Lung (tissue), 12 donors: Measurements from ENCODE around the gene R3HCC1L. TPM values are rescaled to one million over a fixed set of nuclear protein-coding genes. Genes with fewer than 3 reads are reported as not detected.
"Not testable (repeated sequence)": the region's sequence is repeated elsewhere in the genome, so short reads cannot be mapped to it uniquely, and the experiment has no call there.

ENCODE experiments used
- ATAC-seq: fragments of 200-7000 bp; cut with Tn5 transposase; one replicate; pipeline ENCODE4 v1.9.1; 2020; ENCODE audit warnings: moderate number of reproducible peaks; ENCODE audit not compliant: insufficient read depth, low FRiP score
- DNase-seq, 3 donors: peaks; one replicate each; pipeline ENCODE4 v3.0.0-alpha.2; 2013 to 2017
- H3K27ac ChIP-seq, 2 donors: one replicate each; pipeline ENCODE4 v1.5.1; 2013; ENCODE audit warnings: mild to moderate bottlenecking in 2 of 2, moderate library complexity in 2 of 2, control low read depth in 1 of 2, inconsistent platforms in 1 of 2, low read depth in 1 of 2, low read length in 1 of 2
- H3K27me3 ChIP-seq, 3 donors: one replicate each; pipeline ENCODE4 v1.5.1; 2013; ENCODE audit warnings: low read length in 2 of 3; ENCODE audit not compliant: control insufficient read depth in 3 of 3, insufficient read depth in 3 of 3
- H3K36me3 ChIP-seq, 4 donors: one replicate each; pipeline ENCODE4 v1.5.1; 2013; ENCODE audit warnings: low read length in 4 of 4, mild to moderate bottlenecking in 1 of 4, moderate library complexity in 1 of 4; ENCODE audit not compliant: control insufficient read depth in 4 of 4, insufficient read depth in 4 of 4
- H3K4me1 ChIP-seq, 5 donors: one replicate each; pipeline ENCODE4 v1.5.1; 2013; ENCODE audit warnings: low read length in 5 of 5, mild to moderate bottlenecking in 2 of 5, moderate library complexity in 1 of 5; ENCODE audit not compliant: control insufficient read depth in 5 of 5, insufficient read depth in 5 of 5
- H3K4me3 ChIP-seq: one replicate; pipeline ENCODE4 v1.5.1; 2013; ENCODE audit warnings: mild to moderate bottlenecking, control low read depth, moderate library complexity
- H3K9ac ChIP-seq, 2 donors: one replicate each; pipeline ENCODE4 v1.5.1; 2013; ENCODE audit warnings: low read length in 2 of 2, control low read depth in 1 of 2; ENCODE audit not compliant: insufficient read depth in 1 of 2
- H3K9me3 ChIP-seq, 4 donors: one replicate each; pipeline ENCODE4 v1.5.1; 2013; ENCODE audit warnings: low read length in 3 of 4, mild to moderate bottlenecking in 1 of 4, moderate library complexity in 1 of 4; ENCODE audit not compliant: control insufficient read depth in 4 of 4, insufficient read depth in 3 of 4
- CTCF ChIP-seq: IDR thresholded peaks from 2 replicates; pipeline ENCODE4 v1.5.1; 2012; ENCODE audit warnings: mild to moderate bottlenecking; ENCODE audit errors: control extremely low read depth, extremely low read depth
- WGBS, 2 donors: extraction: QIAGEN DNeasy Blood & Tissue Kit; methylation state at CpG; one replicate each; pipeline ENCODE4 v1.1.7; 2013; 5-methylcytosine and 5-hydroxymethylcytosine counted together
- polyA plus RNA-seq, 2 donors: library from polyadenylated mRNA; stranded (reverse); fragments of 200-250 nt; gene quantifications; one replicate each; pipeline ENCODE4 v1.2.1, GENCODE V29; 2013
- total RNA-seq, 2 donors: library from RNA; depleted of rRNA in 1 of 2; stranded (reverse); fragments of >200 nt in 1 of 2; gene quantifications; one replicate each; pipeline ENCODE4 v1.2.1, GENCODE V29; 2014 to 2021
- donor health status: control.
- donor health status: control.
- donor health status: Bipolar disorder and iron deficiency.
- donor health status: healthy.
- donor health status: DM: yes; HTN: yes; CAD: no.

The R3HCC1L gene
- total and polyA plus RNA-seq, 4 donors = 5.0 to 39.4 (median 11.3) TPM

- Histone ChIP-seq H3K9me3 (no peaks in the 10 kb centered on the region), H3K27me3 (no peaks in the 10 kb centered on the region), H3K4me1 (peaks cover 0 to 12% (median 1%) of the 10 kb centered on the region in 5 donors), H3K27ac (no peak overlapping the region), H3K4me3 (no peak overlapping the region), H3K36me3 (peaks cover 0 to 6% (median 4%) of the 10 kb centered on the region in 4 donors), H3K9ac (no peak overlapping the region)
- 93% methylated on average over 6 of the region's 6 CpGs for WGBS, 2 donors
- ATAC-seq (no peak), DNase-seq (no peak)
- no peak for TF ChIP-seq CTCF
Observed at GRCh38 chr10:98173260-98173659, 38.8 kb downstream of the R3HCC1L start.

- not testable (repeated sequence) for DNase-seq, ATAC-seq, H3K27ac ChIP-seq, H3K27me3 ChIP-seq, H3K4me3 ChIP-seq, H3K9ac ChIP-seq, H3K9me3 ChIP-seq, H3K4me1 ChIP-seq, H3K36me3 ChIP-seq
- 98% methylated on average over 14 of the region's 14 CpGs for WGBS, 2 donors
Observed at GRCh38 chr10:98182351-98182915, 48.0 kb downstream of the R3HCC1L start.

GRCh38 chr10:98186681-98187080 lies 52.2 kb downstream of the R3HCC1L start:
- no peaks in the 10 kb centered on the region for H3K4me1 ChIP-seq
- H3K9me3 ChIP-seq = no peaks in the 10 kb centered on the region
- 95 to 100% methylated on average over 1 of the region's 1 CpG for WGBS, 2 donors
- peaks cover 5 to 9% (median 6%) of the 10 kb centered on the region in 4 donors for H3K36me3 ChIP-seq
- no peak overlapping the region for H3K27ac ChIP-seq
- H3K9ac ChIP-seq = no peak overlapping the region
- ATAC-seq = no peak
- H3K27me3 ChIP-seq = no peaks in the 10 kb centered on the region
- H3K4me3 ChIP-seq = no peak overlapping the region
- TF ChIP-seq CTCF = no peak
- DNase-seq = no peak

- WGBS, 2 donors = 96 to 97% methylated on average over 4 of the region's 4 CpGs
- H3K27me3 ChIP-seq, H3K4me3 ChIP-seq, H3K27ac ChIP-seq, H3K4me1 ChIP-seq, H3K9me3 ChIP-seq, ATAC-seq, DNase-seq, H3K36me3 ChIP-seq, H3K9ac ChIP-seq: not testable (repeated sequence)
Observed at GRCh38 chr10:98190773-98191172, 56.3 kb downstream of the R3HCC1L start.
